ENCODE data around the gene S100A14.
A peak's percentile ranks its signal among the peaks of the same experiment; 100 is the strongest.
"Not testable (repeated sequence)": the region's sequence is repeated elsewhere in the genome, so short reads cannot be mapped to it uniquely, and the experiment has no call there.

S100A14 gene

GRCh38 chr1:153616144-153616916 is at the start of gene S100A14:
Gene S100A14, minus strand, starts transcription at chr1:153616325. Its CDS starts 467 bp downstream, at chr1:153615858.
- no peak for DNase-seq

- DNase-seq: no peak
These were observed 47.1 kb upstream of the S100A14 start for GRCh38 chr1:153663211-153663610.

- DNase-seq: no peak
These were observed 46.1 kb upstream of the S100A14 start for GRCh38 chr1:153662269-153662668.

GRCh38 chr1:153661111-153661708 is 45.1 kb upstream of the S100A14 start:
- DNase-seq: no peak

GRCh38 chr1:153659656-153660055 is 43.5 kb upstream of the S100A14 start:
- no peak for DNase-seq

- no peak for DNase-seq
These were observed 43.0 kb upstream of the S100A14 start for GRCh38 chr1:153659175-153659534.

GRCh38 chr1:153658400-153659174 is 42.5 kb upstream of the S100A14 start, which contains the start of gene SNAPIN:
Gene SNAPIN, plus strand, starts transcription at chr1:153658703. Its CDS starts 41 bp downstream, at chr1:153658744.
- peak; percentile 91 for DNase-seq

- no peak for DNase-seq
These were observed 39.2 kb upstream of the S100A14 start for GRCh38 chr1:153655333-153655732.

- DNase-seq: no peak
These were observed 36.8 kb upstream of the S100A14 start for GRCh38 chr1:153652805-153653500.

- DNase-seq: no peak
These were observed 35.6 kb upstream of the S100A14 start for GRCh38 chr1:153651771-153652170.

GRCh38 chr1:153649863-153650235 is 33.7 kb upstream of the S100A14 start:
- DNase-seq: no peak

GRCh38 chr1:153649137-153649862 is 33.2 kb upstream of the S100A14 start:
- no peak for DNase-seq

- DNase-seq: no peak
These were observed 32.0 kb upstream of the S100A14 start for GRCh38 chr1:153648000-153648643.

GRCh38 chr1:153647346-153647714 is 31.2 kb upstream of the S100A14 start:
- DNase-seq: no peak

GRCh38 chr1:153646672-153647345 is 30.7 kb upstream of the S100A14 start:
- DNase-seq: no peak

- no peak for DNase-seq
These were observed 27.7 kb upstream of the S100A14 start for GRCh38 chr1:153643816-153644215.

- DNase-seq: no peak
These were observed 27.0 kb upstream of the S100A14 start for GRCh38 chr1:153643100-153643499.

- DNase-seq: no peak
These were observed 26.0 kb upstream of the S100A14 start for GRCh38 chr1:153642161-153642560.

- DNase-seq: no peak
These were observed 24.7 kb upstream of the S100A14 start for GRCh38 chr1:153640861-153641260.

- DNase-seq: not testable (repeated sequence)
These were observed 24.1 kb upstream of the S100A14 start for GRCh38 chr1:153640213-153640612.

- no peak for DNase-seq
These were observed 23.2 kb upstream of the S100A14 start for GRCh38 chr1:153639280-153639679.
